GM19372 (cell line): ENCODE data around the gene CCDC187.

Experiments
- ATAC-seq: cut with Tn5 transposase; IDR thresholded peaks from one replicate; pipeline ENCODE4 v1.9.1; 2021; ENCODE audit warnings: mild to moderate bottlenecking, low read depth, moderate library complexity; ENCODE audit not compliant: unreplicated experiment

CCDC187 gene

GRCh38 chr9:136233868-136234267, 70.0 kb downstream of the CCDC187 start:
- no peak for ATAC-seq

- ATAC-seq = no peak
Observed at GRCh38 chr9:136233411-136233810, 70.5 kb downstream of the CCDC187 start.

GRCh38 chr9:136232969-136233368, 70.9 kb downstream of the CCDC187 start:
- ATAC-seq = no peak

GRCh38 chr9:136231478-136232297, 72.2 kb downstream of the CCDC187 start:
- no peak for ATAC-seq

- ATAC-seq = no peak
Observed at GRCh38 chr9:136230773-136231172, 73.1 kb downstream of the CCDC187 start.

- no peak for ATAC-seq
Observed at GRCh38 chr9:136230365-136230764, 73.5 kb downstream of the CCDC187 start.

- no peak for ATAC-seq
Observed at GRCh38 chr9:136229096-136230065, 74.5 kb downstream of the CCDC187 start.

GRCh38 chr9:136228107-136228875, 75.6 kb downstream of the CCDC187 start:
- ATAC-seq = no peak

- ATAC-seq = no peak
Observed at GRCh38 chr9:136226680-136227407, 77.0 kb downstream of the CCDC187 start.

GRCh38 chr9:136225748-136226679, 77.9 kb downstream of the CCDC187 start:
- ATAC-seq = no peak

- ATAC-seq = no peak
Observed at GRCh38 chr9:136225366-136225747, 78.5 kb downstream of the CCDC187 start.

GRCh38 chr9:136223871-136224640, 79.8 kb downstream of the CCDC187 start:
- no peak for ATAC-seq

GRCh38 chr9:136222906-136223285, 81.0 kb downstream of the CCDC187 start:
- ATAC-seq = no peak

GRCh38 chr9:136222166-136222905, 81.6 kb downstream of the CCDC187 start:
- ATAC-seq = no peak

GRCh38 chr9:136220017-136220729, 83.7 kb downstream of the CCDC187 start:
- ATAC-seq = no peak

- ATAC-seq = no peak
Observed at GRCh38 chr9:136219276-136219675, 84.6 kb downstream of the CCDC187 start.

GRCh38 chr9:136218673-136219072, 85.2 kb downstream of the CCDC187 start:
- ATAC-seq = no peak
